ENCODE measurements around the gene PPM1F. TPM values are rescaled to one million over a fixed set of nuclear protein-coding genes. Genes with fewer than 3 reads are reported as not detected.
"Not testable (repeated sequence)": the region's sequence is repeated elsewhere in the genome, so short reads cannot be mapped to it uniquely, and the experiment has no call there.

Gene PPM1F
- polyA plus RNA-seq, 1 donor from 2014 or later, result 28.3 TPM

GRCh38 chr22:21896951-21897513 lies 55.6 kb downstream of the PPM1F start:
- Histone ChIP-seq H3K27ac (ENCODE audit: low read length) (no peak overlapping the region), H3K27me3 (ENCODE audit: insufficient read depth, low read depth, low read length) (no peaks in the 10 kb centered on the region), H2AFZ (ENCODE audit: low read depth, low read length) (no peak overlapping the region), H3K79me2 (replicated peaks; ENCODE audit: insufficient read depth, low read length) (no peaks in the 10 kb centered on the region), H3K9me2 (ENCODE audit: insufficient read depth, low read length) (no peaks in the 10 kb centered on the region), H3K36me3 (ENCODE audit: insufficient read depth, low read length) (no peaks in the 10 kb centered on the region), H3K4me2 (ENCODE audit: low read length) (no peak overlapping the region), H3K4me3 (ENCODE audit: low read length) (no peak overlapping the region), H4K20me1 (ENCODE audit: insufficient read depth) (no peaks in the 10 kb centered on the region), H3K9ac (ENCODE audit: low read length) (no peak overlapping the region), H3K9me3 (ENCODE audit: low read length) (no peaks in the 10 kb centered on the region), H3F3A (ENCODE audit: insufficient read depth, low read length, poor library complexity, severe bottlenecking) (no peaks in the 10 kb centered on the region)
- no peak for TF ChIP-seq MXI1 (conservative IDR thresholded peaks at IDR 0.05; ENCODE audit: poor library complexity, severe bottlenecking)

GRCh38 chr22:21896275-21896674 lies 56.4 kb downstream of the PPM1F start:
- H3K4me3 ChIP-seq (ENCODE audit: low read length); H2AFZ ChIP-seq (ENCODE audit: low read depth, low read length); H3K79me2 ChIP-seq (replicated peaks; ENCODE audit: insufficient read depth, low read length); H3K9me3 ChIP-seq (ENCODE audit: low read length); H3F3A ChIP-seq (ENCODE audit: insufficient read depth, low read length, poor library complexity, severe bottlenecking); H3K9me2 ChIP-seq (ENCODE audit: insufficient read depth, low read length); H3K36me3 ChIP-seq (ENCODE audit: insufficient read depth, low read length); H3K27me3 ChIP-seq (ENCODE audit: insufficient read depth, low read depth, low read length); H3K9ac ChIP-seq (ENCODE audit: low read length); H3K4me2 ChIP-seq (ENCODE audit: low read length); H3K27ac ChIP-seq (ENCODE audit: low read length); H4K20me1 ChIP-seq (ENCODE audit: insufficient read depth): not testable (repeated sequence)

- TF ChIP-seq EZH2 (IDR thresholded peaks at IDR 0.05; ENCODE audit: borderline replicate concordance, insufficient read depth, low read length, poor library complexity, severe bottlenecking) (no peak), MXI1 (conservative IDR thresholded peaks at IDR 0.05; ENCODE audit: poor library complexity, severe bottlenecking) (no peak), TAF1 (IDR thresholded peaks at IDR 0.05; ENCODE audit: low read depth) (no peak), RAD21 (conservative IDR thresholded peaks at IDR 0.05) (no peak), POLR2AphosphoS5 (IDR thresholded peaks at IDR 0.05) (no peak), EP300 (conservative IDR thresholded peaks at IDR 0.05; ENCODE audit: poor library complexity, severe bottlenecking) (no peak), REST (IDR thresholded peaks at IDR 0.05; ENCODE audit: borderline replicate concordance) (no peak), SMC3 (conservative IDR thresholded peaks at IDR 0.05; ENCODE audit: poor library complexity) (no peak), CTCF (IDR thresholded peaks at IDR 0.05; ENCODE audit: poor library complexity, severe bottlenecking) (no peak)
- H3K79me2 ChIP-seq (replicated peaks; ENCODE audit: insufficient read depth, low read length), result no peaks in the 10 kb centered on the region
- no peaks in the 10 kb centered on the region for H3F3A ChIP-seq (ENCODE audit: insufficient read depth, low read length, poor library complexity, severe bottlenecking)
- no peaks in the 10 kb centered on the region for H3K9me2 ChIP-seq (ENCODE audit: insufficient read depth, low read length)
- H3K4me3 ChIP-seq (ENCODE audit: low read length), result no peak overlapping the region
- no peak overlapping the region for H2AFZ ChIP-seq (ENCODE audit: low read depth, low read length)
- H3K4me2 ChIP-seq (ENCODE audit: low read length), result no peak overlapping the region
- H3K27ac ChIP-seq (ENCODE audit: low read length), result no peak overlapping the region
- no peaks in the 10 kb centered on the region for H4K20me1 ChIP-seq (ENCODE audit: insufficient read depth)
- no peaks in the 10 kb centered on the region for H3K9me3 ChIP-seq (ENCODE audit: low read length)
- H3K36me3 ChIP-seq (ENCODE audit: insufficient read depth, low read length), result no peaks in the 10 kb centered on the region
- H3K27me3 ChIP-seq (ENCODE audit: insufficient read depth, low read depth, low read length), result no peaks in the 10 kb centered on the region
- no peak overlapping the region for H3K9ac ChIP-seq (ENCODE audit: low read length)
Measured at GRCh38 chr22:21894799-21895198, 57.8 kb downstream of the PPM1F start.

All from neural cell (in vitro differentiated cells).